Fibroblast of lung (primary cell): Measurements from ENCODE around the gene ZMYM1.

ENCODE experiments used
- CTCF ChIP-seq, 2 donors: IDR thresholded peaks in 1 of 2; conservative IDR thresholded peaks in 1 of 2; 1 replicate in 1 of 2; 2 replicates in 1 of 2; pipeline ENCODE4 v1.5.1; 2011 to 2012; ENCODE audit warnings: low read length in 2 of 2, control low read depth in 1 of 2, inconsistent platforms in 1 of 2, low read depth in 1 of 2, mild to moderate bottlenecking in 1 of 2
- EZH2 ChIP-seq: IDR thresholded peaks from 2 replicates; pipeline ENCODE4 v1.5.1; 2012; ENCODE audit warnings: low read length, control low read depth, mild to moderate bottlenecking; ENCODE audit errors: missing control alignments

- TF ChIP-seq CTCF (conservative IDR thresholded peaks at IDR 0.05 in 1 of 2, IDR thresholded peaks at IDR 0.05 in 1 of 2; ENCODE audit: low read depth in 1 of 2, low read length in 2 of 2) (no peak), EZH2 (no peak)
These were observed 6.2 kb downstream of the ZMYM1 start for GRCh38 chr1:35085421-35085820.
